Lower leg skin (tissue), 4 donors: Measurements from ENCODE around the gene PLCH2. TPM values are rescaled to one million over a fixed set of nuclear protein-coding genes. Genes with fewer than 3 reads are reported as not detected.

ENCODE experiments used
- DNase-seq, 2 donors: peaks; one replicate each; pipeline ENCODE4 v3.0.0-alpha.2; 2019; ENCODE audit warnings: low spot score in 2 of 2
- H3K4me3 ChIP-seq: fragments of 200-600 bp; sonication (generic); 2 replicates; pipeline ENCODE4 v1.5.1; 2017; ENCODE audit warnings: mild to moderate bottlenecking, low read depth; ENCODE audit not compliant: poor library complexity, severe bottlenecking
- POLR2A ChIP-seq, 2 donors: fragments of 450-650 bp; IDR thresholded peaks; one replicate each; pipeline ENCODE4 v1.6.1; 2016 to 2017; ENCODE audit warnings: antibody characterized with exemption in 2 of 2, mild to moderate bottlenecking in 1 of 2, moderate library complexity in 1 of 2
- WGBS, 2 donors: methylation state at CpG; one replicate each; pipeline ENCODE4 v1.1.5; 2018; 5-methylcytosine and 5-hydroxymethylcytosine counted together
- intact Hi-C: fragments of 100-400 bp; cut with DNase I; formaldehyde crosslinking; loops from one replicate; pipeline ENCODE4 v1.15.0; 2023; ENCODE audit warnings: low total_unique reads
- total RNA-seq, 4 donors: library from RNA; depleted of rRNA; stranded (reverse); fragments of >200 nt; gene quantifications; one replicate each; pipeline ENCODE4 v1.1.0, GENCODE V29; 2016
- TF ChIP-seq, protein P1 (sequence below), 3 donors: fragments of 450-650 bp; IDR thresholded peaks; one replicate each; pipeline ENCODE4 v1.5.1; 2016; ENCODE audit warnings: antibody characterized with exemption in 3 of 3, mild to moderate bottlenecking in 3 of 3, moderate library complexity in 2 of 3

Gene PLCH2
- total RNA-seq, 4 donors from 2014 or later: 83.2 to 170 (median 115) TPM

DNA sequence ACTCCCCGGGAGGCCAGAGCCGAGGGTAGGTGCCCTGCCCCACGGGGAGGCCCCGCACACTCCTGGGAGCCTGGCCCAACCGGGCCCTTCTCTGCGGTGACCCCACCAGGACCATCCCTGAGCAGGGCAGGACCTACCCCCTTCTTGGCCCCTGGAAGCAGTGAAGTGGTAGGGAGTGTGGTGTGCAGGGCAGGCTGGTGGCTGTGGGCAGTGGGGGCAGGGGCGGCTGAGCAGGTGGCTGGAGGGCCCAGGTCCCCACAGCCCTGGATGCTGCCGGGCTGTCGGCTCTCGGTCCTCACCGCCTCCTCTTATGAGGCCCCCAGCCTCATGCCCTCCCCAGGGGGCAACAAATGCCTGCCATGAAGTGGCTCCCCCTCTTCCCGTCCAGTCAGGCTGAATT, 19.5 kb downstream of the PLCH2 start:
- 84 to 93% methylated on average over 10 to 12 of the region's 12 CpGs for WGBS, 2 donors
- DNase-seq: no peak
- TF ChIP-seq, protein P1, sequence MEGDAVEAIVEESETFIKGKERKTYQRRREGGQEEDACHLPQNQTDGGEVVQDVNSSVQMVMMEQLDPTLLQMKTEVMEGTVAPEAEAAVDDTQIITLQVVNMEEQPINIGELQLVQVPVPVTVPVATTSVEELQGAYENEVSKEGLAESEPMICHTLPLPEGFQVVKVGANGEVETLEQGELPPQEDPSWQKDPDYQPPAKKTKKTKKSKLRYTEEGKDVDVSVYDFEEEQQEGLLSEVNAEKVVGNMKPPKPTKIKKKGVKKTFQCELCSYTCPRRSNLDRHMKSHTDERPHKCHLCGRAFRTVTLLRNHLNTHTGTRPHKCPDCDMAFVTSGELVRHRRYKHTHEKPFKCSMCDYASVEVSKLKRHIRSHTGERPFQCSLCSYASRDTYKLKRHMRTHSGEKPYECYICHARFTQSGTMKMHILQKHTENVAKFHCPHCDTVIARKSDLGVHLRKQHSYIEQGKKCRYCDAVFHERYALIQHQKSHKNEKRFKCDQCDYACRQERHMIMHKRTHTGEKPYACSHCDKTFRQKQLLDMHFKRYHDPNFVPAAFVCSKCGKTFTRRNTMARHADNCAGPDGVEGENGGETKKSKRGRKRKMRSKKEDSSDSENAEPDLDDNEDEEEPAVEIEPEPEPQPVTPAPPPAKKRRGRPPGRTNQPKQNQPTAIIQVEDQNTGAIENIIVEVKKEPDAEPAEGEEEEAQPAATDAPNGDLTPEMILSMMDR (IDR thresholded peaks at IDR 0.05): no peak
- no peak overlapping the region for H3K4me3 ChIP-seq
- intact Hi-C loops: no loop called here

DNA sequence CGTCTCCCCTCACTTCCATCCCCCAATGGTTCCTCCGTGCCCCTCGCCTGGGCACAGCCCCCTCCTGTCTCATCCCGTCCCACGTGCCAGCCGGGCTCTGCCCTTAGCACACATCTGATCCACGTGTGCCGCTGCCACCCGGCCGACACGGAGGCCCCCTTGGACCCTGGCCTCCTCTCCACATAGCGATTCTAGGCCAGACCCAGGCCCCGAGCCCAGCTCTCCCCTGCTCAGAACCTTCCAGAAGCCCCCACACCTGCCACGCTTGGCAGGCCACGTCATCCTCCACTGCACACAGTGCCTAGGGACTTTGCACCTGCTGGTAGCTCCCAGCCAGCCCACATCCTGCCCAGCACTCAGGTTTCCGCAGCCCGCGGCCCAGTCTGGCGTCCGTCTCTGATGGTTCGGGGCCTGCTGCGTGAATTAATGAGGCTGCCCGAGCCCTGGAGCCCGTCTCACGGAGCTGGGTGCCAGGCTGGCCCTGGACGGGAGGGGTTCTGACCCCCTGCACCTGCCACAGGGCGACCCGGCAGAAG, 20.1 kb downstream of the PLCH2 start:
- DNase-seq: no peak
- no peak overlapping the region for H3K4me3 ChIP-seq
- 90% methylated on average over 23 to 28 of the region's 28 CpGs for WGBS, 2 donors
- TF ChIP-seq, protein P1 (IDR thresholded peaks at IDR 0.05): no peak
- no peak for TF ChIP-seq POLR2A (IDR thresholded peaks at IDR 0.05)
- intact Hi-C loops: no loop called here

DNA sequence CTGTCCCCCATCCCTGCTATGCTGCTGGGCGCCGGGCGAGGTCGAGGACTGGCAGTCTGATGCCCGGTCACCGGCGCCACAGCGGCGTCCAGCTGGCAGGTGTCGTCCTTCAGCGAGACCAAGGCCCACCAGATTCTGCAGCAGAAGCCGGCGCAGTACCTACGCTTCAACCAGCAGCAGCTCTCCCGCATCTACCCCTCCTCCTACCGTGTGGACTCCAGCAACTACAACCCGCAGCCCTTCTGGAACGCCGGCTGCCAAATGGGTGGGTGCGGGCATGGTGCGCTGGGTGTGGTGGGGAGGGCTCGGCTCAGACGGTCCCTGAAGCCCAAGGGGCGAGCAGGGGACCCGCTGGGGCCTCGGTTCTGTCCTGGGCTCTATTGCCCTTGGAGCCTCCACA, 20.7 kb downstream of the PLCH2 start:
- DNase-seq: no peak
- H3K4me3 ChIP-seq: no peak overlapping the region
- WGBS, 2 donors: 84 to 89% methylated on average over 20 to 26 of the region's 26 CpGs
- intact Hi-C loops: no loop called here
- TF ChIP-seq, protein P1 (IDR thresholded peaks at IDR 0.05): no peak

DNA sequence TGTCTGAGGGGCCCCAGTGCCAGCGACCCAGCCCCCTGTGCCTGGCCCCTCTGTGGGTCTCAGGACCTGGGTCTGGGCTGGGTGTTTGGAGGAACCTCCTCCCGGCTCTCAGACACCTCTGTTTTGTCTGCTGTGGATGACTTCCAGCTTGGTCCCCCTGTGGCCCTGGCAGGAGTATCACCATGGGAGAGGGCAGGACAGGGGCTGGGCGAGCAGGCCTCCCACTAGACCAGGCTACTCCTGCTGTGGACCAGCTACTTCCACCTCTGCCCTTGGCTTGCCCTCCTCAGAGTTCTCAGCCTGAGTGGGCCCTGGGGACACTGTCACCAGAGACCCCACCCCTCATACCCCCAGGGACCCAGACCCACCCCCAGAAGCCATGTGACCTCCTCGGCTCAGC, 21.8 kb downstream of the PLCH2 start:
- no peak overlapping the region for H3K4me3 ChIP-seq
- TF ChIP-seq POLR2A (IDR thresholded peaks at IDR 0.05): no peak
- TF ChIP-seq, protein P1 (IDR thresholded peaks at IDR 0.05): no peak
- intact Hi-C loops: no loop called here
- 52 to 70% methylated on average over 4 of the region's 4 CpGs for WGBS, 2 donors
- DNase-seq: no peak

DNA sequence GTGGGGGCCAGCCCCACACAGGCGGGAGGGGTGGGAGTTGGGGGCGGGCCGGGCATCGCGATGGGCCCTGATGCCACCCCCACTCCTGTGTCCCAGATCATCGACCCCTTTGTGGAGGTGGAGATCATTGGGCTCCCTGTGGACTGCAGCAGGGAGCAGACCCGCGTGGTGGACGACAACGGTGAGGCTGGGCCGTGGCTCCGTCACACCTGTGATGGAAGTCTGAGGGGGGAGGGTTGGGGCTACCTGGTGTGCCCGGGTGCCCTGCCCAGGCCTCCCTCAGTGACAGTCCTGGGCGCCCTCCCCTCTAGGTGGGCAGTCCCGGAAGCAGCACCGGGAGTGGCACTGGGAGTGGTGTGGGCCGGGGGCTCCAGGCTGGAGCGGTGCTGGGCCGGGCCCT, 22.6 kb downstream of the PLCH2 start:
- 73 to 79% methylated on average over 11 to 16 of the region's 19 CpGs for WGBS, 2 donors
- intact Hi-C loops: no loop called here
- H3K4me3 ChIP-seq: no peak overlapping the region
- TF ChIP-seq, protein P1 (IDR thresholded peaks at IDR 0.05): no peak
- TF ChIP-seq POLR2A (IDR thresholded peaks at IDR 0.05): no peak
- DNase-seq: no peak

DNA sequence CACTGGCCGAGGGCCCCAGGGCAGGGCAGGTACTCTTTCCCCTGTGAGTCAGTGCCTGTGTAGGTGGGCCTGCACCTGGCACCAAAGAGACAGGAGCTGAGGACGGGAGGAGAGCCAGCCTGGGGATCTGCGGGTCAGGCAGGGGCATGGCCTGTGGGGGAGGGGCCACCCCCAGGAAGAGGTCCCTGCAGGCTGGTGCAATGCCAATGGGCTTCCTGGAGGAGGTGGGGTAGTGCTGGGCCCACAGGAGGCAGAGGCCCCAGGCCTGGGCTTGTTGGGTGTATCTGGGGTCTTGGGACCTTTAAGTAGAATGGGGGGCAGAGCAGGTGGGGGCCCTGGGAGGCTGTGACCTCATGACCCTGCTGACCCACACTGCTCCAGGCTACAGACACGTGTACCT, 23.2 kb downstream of the PLCH2 start:
- TF ChIP-seq, protein P1 (IDR thresholded peaks at IDR 0.05): no peak
- no peak for TF ChIP-seq POLR2A (IDR thresholded peaks at IDR 0.05)
- no peak overlapping the region for H3K4me3 ChIP-seq
- intact Hi-C loops: no loop called here
- DNase-seq: no peak
- WGBS, 2 donors: 25 to 44% methylated on average over 3 of the region's 4 CpGs
